Activated T-helper 17 cell treated with anti-CD3 and anti-CD28 coated beads, Interleukin-2, amount 50 U/mL, for 72 hours (primary cell): ENCODE results near the gene C1orf159. TPM values are rescaled to one million over a fixed set of nuclear protein-coding genes. Genes with fewer than 3 reads are reported as not detected.

Source experiments
- total RNA-seq, 2 donors: library from RNA; stranded (reverse); gene quantifications; one replicate each; pipeline ENCODE4 v1.2.3, GENCODE V29; 2022

Gene C1orf159
- total RNA-seq, 2 donors from 2014 or later: 15.7 to 18.8 TPM

Other genes with a start within 250 kb of the C1orf159 start
- gene SAMD11, start 192.2 kb downstream of the C1orf159 start, total RNA-seq: not detected
- 100 to 1,000 TPM in 1 of 2 donors, 10 to 100 TPM in 1; 57.6 to 141 TPM for gene NOC2L, start 156.8 kb downstream of the C1orf159 start, total RNA-seq
- gene KLHL17, start 155.5 kb downstream of the C1orf159 start, total RNA-seq: 10 to 100 TPM; 17.4 to 17.8 TPM
- 1 to 10 TPM; 2.8 to 6.3 TPM for gene PLEKHN1, start 149.6 kb downstream of the C1orf159 start, total RNA-seq
- gene PERM1, start 134.0 kb downstream of the C1orf159 start, total RNA-seq: not detected
- gene HES4, start 116.0 kb downstream of the C1orf159 start, total RNA-seq: 1 to 10 TPM in 1 of 2 donors, not detected in 1; 2.5 TPM
- gene ISG15, start 102.6 kb downstream of the C1orf159 start, total RNA-seq: 10 to 100 TPM; 13.5 to 36.5 TPM
- 10 to 100 TPM; 12.1 to 87.6 TPM for gene AGRN, start 96.0 kb downstream of the C1orf159 start, total RNA-seq
- gene RNF223, start 41.8 kb downstream of the C1orf159 start, total RNA-seq: not detected
- under 1 TPM in 1 of 2 donors, not detected in 1; 0.11 TPM for gene TTLL10, start 57.8 kb upstream of the C1orf159 start, total RNA-seq
- 100 to 1,000 TPM; 105 to 796 TPM for gene TNFRSF18, start 90.5 kb upstream of the C1orf159 start, total RNA-seq
- 1,000 to 10,000 TPM in 1 of 2 donors, 100 to 1,000 TPM in 1; 384 to 1,007 TPM for gene TNFRSF4, start 98.1 kb upstream of the C1orf159 start, total RNA-seq
- 100 to 1,000 TPM; 169 to 773 TPM for gene SDF4, start 115.9 kb upstream of the C1orf159 start, total RNA-seq
- gene B3GALT6, start 116.1 kb upstream of the C1orf159 start, total RNA-seq: 10 to 100 TPM; 10.9 to 16.7 TPM
- gene C1QTNF12, start 130.6 kb upstream of the C1orf159 start, total RNA-seq: 1 to 10 TPM; 1.8 to 7.5 TPM
- 10 to 100 TPM; 68.7 to 78.0 TPM for gene UBE2J2, start 157.8 kb upstream of the C1orf159 start, total RNA-seq
- gene SCNN1D, start 164.3 kb upstream of the C1orf159 start, total RNA-seq: 1 to 10 TPM; 4.7 to 9.8 TPM
- gene ACAP3, start 191.8 kb upstream of the C1orf159 start, total RNA-seq: 10 to 100 TPM; 41.4 to 43.3 TPM
- 10 to 100 TPM; 15.9 to 24.0 TPM for gene PUSL1, start 192.5 kb upstream of the C1orf159 start, total RNA-seq
- 100 to 1,000 TPM; 122 to 125 TPM for gene INTS11, start 208.6 kb upstream of the C1orf159 start, total RNA-seq
- gene CPTP, start 208.7 kb upstream of the C1orf159 start, total RNA-seq: 10 to 100 TPM; 16.8 to 22.3 TPM
- gene TAS1R3, start 215.2 kb upstream of the C1orf159 start, total RNA-seq: 1 to 10 TPM in 1 of 2 donors, under 1 TPM in 1; 0.71 to 1.1 TPM
- gene DVL1, start 233.3 kb upstream of the C1orf159 start, total RNA-seq: 10 to 100 TPM; 46.2 to 48.0 TPM
- gene MXRA8, start 242.5 kb upstream of the C1orf159 start, total RNA-seq: under 1 TPM in 1 of 2 donors, not detected in 1; 0.56 TPM